ENCODE data around the gene CSTB.

DNA sequence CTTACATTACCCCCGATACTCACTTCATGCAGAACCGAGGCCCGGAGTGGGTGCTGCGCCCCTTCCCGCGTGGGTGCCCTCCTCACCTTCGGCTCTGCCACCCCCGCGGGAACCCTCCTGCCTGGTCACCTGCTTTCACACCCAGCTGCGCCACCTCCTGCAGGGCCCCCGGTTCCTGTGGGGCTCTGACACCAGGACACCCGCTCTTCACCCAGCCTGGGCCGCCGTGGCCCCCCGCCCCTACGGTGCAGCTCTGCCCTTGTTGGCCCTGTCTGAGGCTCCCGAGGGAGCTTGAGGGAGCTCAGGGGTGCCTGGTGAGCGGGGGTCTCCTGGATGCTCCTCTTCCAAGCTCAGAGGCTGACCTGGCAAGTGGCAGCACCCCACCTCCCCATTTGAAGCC lies 32.3 kb upstream of the CSTB start:
- no peak for TF ChIP-seq RXRA (IDR thresholded peaks at IDR 0.05; ENCODE audit: insufficient read depth, low read depth, low read length)
- no peak for TF ChIP-seq CTCF (IDR thresholded peaks at IDR 0.05; ENCODE audit: control extremely low read depth in 1 of 3, insufficient read depth in 1 of 3, low read depth in 1 of 3, low read length in 3 of 3)
- TF ChIP-seq POLR2AphosphoS5 (IDR thresholded peaks at IDR 0.05; ENCODE audit: low read depth, low read length): no peak
- no peak for TF ChIP-seq EP300 (IDR thresholded peaks at IDR 0.05; ENCODE audit: borderline replicate concordance in 1 of 2, low read depth in 2 of 2, low read length in 2 of 2)
- TF ChIP-seq BCL11A (IDR thresholded peaks at IDR 0.05; ENCODE audit: low read depth in 2 of 2, low read length in 2 of 2): no peak
- no peak for TF ChIP-seq TAF1 (IDR thresholded peaks at IDR 0.05; ENCODE audit: low read depth, low read length)
